ENCODE measurements around the gene IFRD2. TPM values are rescaled to one million over a fixed set of nuclear protein-coding genes. Genes with fewer than 3 reads are reported as not detected.

Gene IFRD2
- total and polyA plus RNA-seq, 4 experiments from 2014 or later, result 58.6 to 84.7 (median 63.7) TPM

DNA sequence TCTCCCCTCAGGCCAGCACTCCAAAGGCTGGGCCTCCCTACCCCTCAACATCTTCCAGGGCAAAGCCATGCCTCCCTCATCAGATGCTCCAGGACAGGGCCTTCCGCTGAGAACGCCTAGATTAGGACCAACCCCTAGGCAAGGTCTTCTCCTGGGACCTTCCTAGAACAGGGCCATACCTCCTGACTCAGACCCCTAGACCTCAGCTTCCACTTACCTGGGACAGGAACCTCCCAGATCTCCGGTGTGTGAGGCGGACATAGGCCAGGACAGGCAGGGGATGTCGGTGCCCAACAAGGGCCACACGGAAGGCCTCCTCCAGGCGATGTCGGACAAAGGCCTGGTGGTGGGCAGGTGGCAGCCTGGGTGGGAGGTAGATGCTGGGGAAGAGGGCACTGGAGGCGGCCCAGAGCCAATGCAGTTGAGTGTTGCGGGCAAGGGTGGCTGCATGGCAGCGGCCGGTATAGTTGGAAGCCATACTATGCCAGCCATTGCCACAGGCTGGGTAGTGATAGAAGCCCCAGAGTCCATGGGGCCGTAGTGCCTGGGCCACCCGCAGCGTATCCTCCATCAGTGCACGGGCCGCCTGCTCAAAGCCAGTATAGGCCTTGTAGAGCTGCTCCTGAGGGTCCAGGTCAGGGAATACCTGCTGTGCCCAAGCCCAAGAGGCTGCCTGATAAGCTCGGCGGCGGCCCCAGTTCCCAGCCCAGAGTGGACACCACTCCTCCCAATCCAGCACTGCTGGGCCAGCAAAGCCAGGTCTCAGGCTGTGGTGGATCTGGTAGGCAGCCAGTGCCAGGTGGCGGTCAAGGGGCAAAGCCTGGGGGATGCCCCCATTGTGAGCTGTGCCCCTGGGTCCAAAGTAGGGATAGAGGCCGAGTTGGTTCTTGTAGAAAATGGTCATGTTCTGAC lies 2.5 kb upstream of the IFRD2 start:
- Histone ChIP-seq H3K27me3 (ENCODE audit: insufficient read depth, low read length) (no peaks in the 10 kb centered on the region), H3K4me3 (ENCODE audit: low read length in 2 of 2) (no peak overlapping the region), H3K27ac (ENCODE audit: low read depth, low read length) (no peak overlapping the region), H3K9me3 (ENCODE audit: control insufficient read depth in 1 of 2, low read length in 2 of 2) (no peaks in the 10 kb centered on the region), H3K4me1 (ENCODE audit: insufficient read depth, low read length) (peaks cover 38% of the 10 kb centered on the region), H3K36me3 (ENCODE audit: insufficient read depth, low read length) (peaks cover 7% of the 10 kb centered on the region)
- intact Hi-C loops (cut with micrococcal nuclease), result no loop called here
- DNase-seq, result peak in 1 of 5 donors; percentile 31
- Mint-ChIP-seq H3K9me3 (peaks cover 0 to 1% (median 0%) of the 10 kb centered on the region in 8 donors), H3K27me3 (no peaks in the 10 kb centered on the region), H3K27ac (peak overlapping the region in 2 of 7 donors; percentile 50 to 77), H3K4me1 (peaks cover 16 to 56% (median 30%) of the 10 kb centered on the region in 4 donors), H3K4me3 (peak overlapping the region in 1 of 8 donors; percentile 6), H3K36me3 (peaks cover 0 to 13% of the 10 kb centered on the region in 2 donors)
- POLR2A ChIA-PET (ENCODE audit: partially characterized antibody), result interaction anchor here (0.6 to 9.2 kb wide), 2 partner anchors 43 to 692 kb away, joined by 5 to 178 read pairs; partner anchors contain the start of gene RASSF1
- CTCF ChIA-PET (ENCODE audit: partially characterized antibody), result interaction anchor here (1.1 kb wide), 1 partner anchor 29 kb away, joined by 3 read pairs; no protein-coding TSS in a partner anchor

DNA sequence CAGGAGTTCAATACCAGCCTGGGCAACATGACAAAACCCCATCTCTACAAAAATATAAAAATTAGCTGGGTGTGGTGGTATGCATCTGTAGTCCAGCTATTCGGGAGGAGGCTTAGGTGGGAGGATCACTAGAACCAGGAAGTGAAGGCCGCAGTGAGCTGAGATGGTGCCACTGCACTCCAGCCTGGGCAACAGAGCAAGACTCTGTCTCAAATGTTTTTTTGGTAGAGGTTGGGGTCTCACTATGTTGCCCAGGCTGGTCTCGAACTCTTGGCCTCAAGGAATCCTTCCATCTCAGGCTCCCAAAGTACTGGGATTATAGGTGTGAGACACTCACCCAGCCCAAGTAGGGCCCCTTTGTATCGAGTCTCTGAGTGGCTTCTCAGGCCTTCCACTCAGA lies 1.9 kb upstream of the IFRD2 start:
- no peak for DNase-seq
- ChIA-PET CTCF (ENCODE audit: partially characterized antibody) (interaction anchor here (1.1 kb wide), 1 partner anchor 30 kb away, joined by 3 read pairs; no protein-coding TSS in a partner anchor), POLR2A (ENCODE audit: partially characterized antibody) (interaction anchor here (0.8 to 9.2 kb wide), 2 partner anchors 31 to 44 kb away, joined by 3 to 178 read pairs; partner anchors contain the start of gene RASSF1)
- Histone ChIP-seq H3K36me3 (ENCODE audit: insufficient read depth, low read length) (peaks cover 13% of the 10 kb centered on the region), H3K27ac (ENCODE audit: low read depth, low read length) (no peak overlapping the region), H3K9me3 (ENCODE audit: control insufficient read depth in 1 of 2, low read length in 2 of 2) (no peaks in the 10 kb centered on the region), H3K4me3 (ENCODE audit: low read length in 2 of 2) (no peak overlapping the region), H3K4me1 (ENCODE audit: insufficient read depth, low read length) (peaks cover 36% of the 10 kb centered on the region), H3K27me3 (ENCODE audit: insufficient read depth, low read length) (no peaks in the 10 kb centered on the region)
- Mint-ChIP-seq H3K27ac (peak overlapping the region in 2 of 7 donors; percentile 50 to 60), H3K27me3 (no peaks in the 10 kb centered on the region), H3K36me3 (peaks cover 0 to 15% of the 10 kb centered on the region in 2 donors), H3K9me3 (peaks cover 0 to 1% (median 0%) of the 10 kb centered on the region in 8 donors), H3K4me1 (peaks cover 15 to 54% (median 30%) of the 10 kb centered on the region in 4 donors), H3K4me3 (no peak overlapping the region)
- intact Hi-C loops (cut with micrococcal nuclease), result no loop called here

DNA sequence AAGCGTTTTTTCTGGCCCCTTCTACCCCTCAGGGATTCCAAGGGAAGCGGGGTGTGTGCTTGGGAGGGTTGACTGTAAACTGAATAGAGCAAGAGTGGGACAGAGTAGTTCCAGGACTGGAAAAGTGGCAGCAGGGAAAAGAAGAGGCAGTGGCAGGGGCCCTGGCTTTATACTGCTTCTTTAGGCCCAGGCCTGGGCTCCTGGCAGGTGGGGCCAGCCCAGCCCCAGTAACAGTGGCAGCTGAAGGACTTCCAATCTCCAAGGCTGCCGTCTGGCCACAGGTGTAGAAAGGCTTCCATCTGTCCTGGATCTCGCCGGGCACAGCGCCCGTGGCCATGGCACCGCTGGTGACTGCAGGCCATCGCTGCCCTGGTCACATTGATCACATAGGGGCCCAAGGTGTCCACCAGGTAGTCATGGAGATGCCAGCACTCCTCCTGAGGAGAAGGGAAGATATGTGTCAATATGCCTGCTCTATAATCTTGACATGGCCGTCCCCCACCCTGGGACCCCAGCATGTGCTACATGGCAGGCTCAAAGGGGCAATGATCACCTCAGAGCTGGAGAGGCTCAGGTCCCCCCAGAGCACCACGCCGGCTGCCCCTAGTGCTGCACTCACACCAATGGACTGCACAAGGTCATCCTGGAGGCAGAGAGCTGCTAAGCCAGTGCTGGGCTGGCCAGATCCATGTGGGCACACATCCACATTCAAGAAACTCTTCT lies 1.0 kb upstream of the IFRD2 start:
- no peaks in the 10 kb centered on the region for H3K27me3 ChIP-seq (ENCODE audit: insufficient read depth, low read length)
- Mint-ChIP-seq H3K4me3 (peak overlapping the region in 6 of 8 donors; percentile 8 to 89 (median 86)), H3K27me3 (no peaks in the 10 kb centered on the region), H3K4me1 (peaks cover 15 to 47% (median 27%) of the 10 kb centered on the region in 4 donors), H3K27ac (peak overlapping the region; percentile 90 to 99 (median 98)), H3K36me3 (peaks cover 0 to 19% of the 10 kb centered on the region in 2 donors), H3K9me3 (peaks cover 0 to 1% (median 0%) of the 10 kb centered on the region in 8 donors)
- intact Hi-C loops (cut with micrococcal nuclease), result no loop called here
- H3K9me3 ChIP-seq (ENCODE audit: control insufficient read depth in 1 of 2, low read length in 2 of 2), result no peaks in the 10 kb centered on the region
- peaks cover 31% of the 10 kb centered on the region for H3K4me1 ChIP-seq (ENCODE audit: insufficient read depth, low read length)
- peak overlapping the region; percentile 68 for H3K27ac ChIP-seq (ENCODE audit: low read depth, low read length)
- peaks cover 21% of the 10 kb centered on the region for H3K36me3 ChIP-seq (ENCODE audit: insufficient read depth, low read length)
- DNase-seq, result peak in 1 of 5 donors; percentile 35
- no peak overlapping the region for H3K4me3 ChIP-seq (ENCODE audit: low read length in 2 of 2)
- ChIA-PET POLR2A (ENCODE audit: partially characterized antibody) (interaction anchor here (0.7 to 9.2 kb wide), 11 partner anchors 26 to 953 kb away, joined by 3 to 178 read pairs (median 10); partner anchors contain the start of genes CYB561D2, GNAI2, HEMK1 and NPRL2), CTCF (ENCODE audit: partially characterized antibody) (interaction anchor here (0.6 to 1.1 kb wide), 2 partner anchors 29 to 1626 kb away, joined by 3 to 6 read pairs; no protein-coding TSS in a partner anchor)

DNA sequence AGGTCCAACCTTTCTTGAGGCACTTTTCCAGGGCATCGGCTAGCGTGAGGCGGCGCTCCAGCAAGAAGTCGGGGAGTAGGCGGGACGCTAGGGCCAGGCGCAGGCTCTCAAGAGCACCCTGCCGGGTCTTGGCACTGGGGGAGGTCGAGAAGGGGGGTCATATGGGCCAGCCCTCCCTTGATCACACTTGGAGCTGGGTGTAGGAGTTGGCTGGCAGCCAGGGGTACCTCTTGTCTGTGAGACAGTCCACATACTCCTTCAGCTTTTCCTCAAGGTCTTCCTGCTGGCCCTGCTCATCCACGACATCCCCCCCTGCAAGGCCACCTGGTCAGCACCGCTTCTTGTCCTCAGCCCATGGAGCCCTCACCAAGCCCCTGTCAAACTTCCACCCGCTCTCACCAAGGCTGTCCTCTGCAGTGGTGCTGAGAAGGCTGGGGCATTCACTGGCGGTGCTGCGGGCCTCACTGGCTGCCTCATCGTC lies 2.0 kb downstream of the IFRD2 start:
- peaks cover 12 to 28% (median 18%) of the 10 kb centered on the region in 4 donors for H3K4me1 Mint-ChIP-seq
- H3K27ac Mint-ChIP-seq, result peak overlapping the region in 2 of 7 donors; percentile 4 to 23
- ChIA-PET POLR2A (ENCODE audit: partially characterized antibody) (interaction anchor here (1.3 kb wide), 1 partner anchor 9 kb away, joined by 4 read pairs; the partner anchor contains the start of genes HYAL3 and NAA80), CTCF (ENCODE audit: partially characterized antibody) (interaction anchor here (1.1 to 1.3 kb wide), 2 partner anchors 34 to 65 kb away, joined by 3 to 6 read pairs; no protein-coding TSS in a partner anchor)
- intact Hi-C loops (cut with micrococcal nuclease), result no loop called here
- Histone ChIP-seq H3K27me3 (ENCODE audit: insufficient read depth, low read length) (no peaks in the 10 kb centered on the region), H3K4me1 (ENCODE audit: insufficient read depth, low read length) (peaks cover 24% of the 10 kb centered on the region), H3K27ac (ENCODE audit: low read depth, low read length) (no peak overlapping the region), H3K9me3 (ENCODE audit: control insufficient read depth in 1 of 2, low read length in 2 of 2) (no peaks in the 10 kb centered on the region), H3K4me3 (ENCODE audit: low read length in 2 of 2) (no peak overlapping the region), H3K36me3 (ENCODE audit: insufficient read depth, low read length) (peaks cover 25% of the 10 kb centered on the region)
- peaks cover 0 to 1% (median 0%) of the 10 kb centered on the region in 8 donors for H3K9me3 Mint-ChIP-seq
- peaks cover 0 to 25% of the 10 kb centered on the region in 2 donors for H3K36me3 Mint-ChIP-seq
- peak in 1 of 5 donors; percentile 40 for DNase-seq
- peak overlapping the region in 3 of 8 donors; percentile 28 to 38 (median 29) for H3K4me3 Mint-ChIP-seq
- H3K27me3 Mint-ChIP-seq, result no peaks in the 10 kb centered on the region

DNA sequence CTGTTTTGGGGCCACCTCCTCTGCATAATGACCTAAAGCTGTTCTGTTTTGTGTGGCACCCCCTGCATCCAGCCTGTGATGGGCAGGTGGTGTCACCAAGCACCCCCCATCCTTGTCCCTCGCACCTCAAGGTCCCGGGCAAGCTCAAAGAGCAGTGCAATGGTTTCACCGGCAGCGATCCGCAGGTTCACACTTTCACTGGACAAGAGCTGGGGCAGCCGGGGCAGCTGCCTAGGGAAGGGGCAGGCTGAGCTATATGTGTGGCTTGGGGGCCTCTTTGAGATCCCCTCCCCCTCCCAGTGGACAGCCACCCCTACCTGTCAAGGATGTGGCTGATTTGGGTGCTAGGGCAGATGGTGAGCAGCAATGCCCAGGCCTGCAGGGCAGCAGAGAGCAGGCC lies 3.1 kb downstream of the IFRD2 start:
- Mint-ChIP-seq H3K27me3 (no peaks in the 10 kb centered on the region), H3K4me3 (no peak overlapping the region), H3K27ac (no peak overlapping the region), H3K9me3 (peaks cover 0 to 1% (median 0%) of the 10 kb centered on the region in 8 donors), H3K4me1 (peaks cover 12 to 28% (median 18%) of the 10 kb centered on the region in 4 donors), H3K36me3 (peaks cover 0 to 25% of the 10 kb centered on the region in 2 donors)
- intact Hi-C loops (cut with micrococcal nuclease), result no loop called here
- Histone ChIP-seq H3K4me3 (ENCODE audit: low read length in 2 of 2) (no peak overlapping the region), H3K27ac (ENCODE audit: low read depth, low read length) (no peak overlapping the region), H3K4me1 (ENCODE audit: insufficient read depth, low read length) (peaks cover 24% of the 10 kb centered on the region), H3K27me3 (ENCODE audit: insufficient read depth, low read length) (no peaks in the 10 kb centered on the region), H3K36me3 (ENCODE audit: insufficient read depth, low read length) (peaks cover 25% of the 10 kb centered on the region), H3K9me3 (ENCODE audit: control insufficient read depth in 1 of 2, low read length in 2 of 2) (no peaks in the 10 kb centered on the region)
- ChIA-PET CTCF (ENCODE audit: partially characterized antibody) (interaction anchor here (1.1 to 1.3 kb wide), 3 partner anchors 35 to 64 kb away, joined by 3 to 6 read pairs (median 3); no protein-coding TSS in a partner anchor), POLR2A (ENCODE audit: partially characterized antibody) (interaction anchor here (0.9 to 1.0 kb wide), 2 partner anchors 10 to 64 kb away, joined by 3 to 4 read pairs; partner anchors contain the start of genes HYAL3 and NAA80)
- peak in 1 of 5 donors; percentile 19 for DNase-seq

DNA sequence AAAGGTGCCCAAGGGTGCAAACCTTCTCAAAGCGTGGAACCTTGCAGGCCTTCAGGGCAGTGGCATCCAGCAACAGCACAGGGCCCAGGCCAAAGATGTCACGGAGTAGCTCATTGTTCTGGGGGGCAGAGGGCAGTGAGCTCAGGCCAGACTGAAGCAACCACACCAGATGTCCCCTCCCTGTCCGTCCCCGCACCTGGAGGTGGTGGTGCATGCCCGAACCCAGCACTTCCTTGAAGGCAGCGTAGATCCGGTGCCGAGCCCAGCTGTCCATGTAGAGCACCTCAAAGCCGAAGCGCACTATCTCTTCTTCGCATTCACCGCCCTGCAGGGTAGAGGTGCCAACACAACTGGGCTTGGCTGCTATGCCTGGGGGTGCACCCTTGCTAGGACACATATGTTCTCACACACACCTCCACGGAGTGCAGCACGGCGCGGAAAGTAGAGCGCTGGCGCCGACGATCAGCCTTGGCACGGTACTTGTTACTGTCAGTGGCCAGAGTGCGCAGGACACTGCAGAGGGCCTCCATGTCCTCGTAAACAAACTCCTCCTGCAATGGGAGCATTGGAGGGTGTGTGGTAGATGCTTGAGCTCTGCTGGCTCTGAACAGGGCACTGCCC lies 3.7 kb downstream of the IFRD2 start:
- peaks cover 0 to 1% (median 0%) of the 10 kb centered on the region in 8 donors for H3K9me3 Mint-ChIP-seq
- H3K4me3 ChIP-seq (ENCODE audit: low read length in 2 of 2), result no peak overlapping the region
- peaks cover 24% of the 10 kb centered on the region for H3K4me1 ChIP-seq (ENCODE audit: insufficient read depth, low read length)
- POLR2A ChIA-PET (ENCODE audit: partially characterized antibody), result interaction anchor here (0.9 to 1.3 kb wide), 3 partner anchors 9 to 63 kb away, joined by 3 to 4 read pairs (median 3); partner anchors contain the start of genes HYAL3 and NAA80
- no peaks in the 10 kb centered on the region for H3K27me3 ChIP-seq (ENCODE audit: insufficient read depth, low read length)
- H3K27ac Mint-ChIP-seq, result no peak overlapping the region
- H3K9me3 ChIP-seq (ENCODE audit: control insufficient read depth in 1 of 2, low read length in 2 of 2), result no peaks in the 10 kb centered on the region
- H3K4me3 Mint-ChIP-seq, result no peak overlapping the region
- CTCF ChIA-PET (ENCODE audit: partially characterized antibody), result interaction anchor here (1.1 kb wide), 1 partner anchor 42 kb away, joined by 3 read pairs; no protein-coding TSS in a partner anchor
- H3K27ac ChIP-seq (ENCODE audit: low read depth, low read length), result no peak overlapping the region
- peaks cover 0 to 25% of the 10 kb centered on the region in 2 donors for H3K36me3 Mint-ChIP-seq
- H3K27me3 Mint-ChIP-seq, result no peaks in the 10 kb centered on the region
- H3K36me3 ChIP-seq (ENCODE audit: insufficient read depth, low read length), result peaks cover 25% of the 10 kb centered on the region
- H3K4me1 Mint-ChIP-seq, result peaks cover 12 to 28% (median 18%) of the 10 kb centered on the region in 4 donors
- intact Hi-C loops (cut with micrococcal nuclease), result no loop called here
- DNase-seq, result peak in 1 of 5 donors; percentile 37

Data from CD4-positive, alpha-beta memory T cell (primary cell).